ENCODE results near the gene PRICKLE3. TPM values are rescaled to one million over a fixed set of nuclear protein-coding genes. Genes with fewer than 3 reads are reported as not detected.

PRICKLE3 gene
- total RNA-seq, 4 donors from 2014 or later = 18.2 to 32.4 (median 24.4) TPM

DNA sequence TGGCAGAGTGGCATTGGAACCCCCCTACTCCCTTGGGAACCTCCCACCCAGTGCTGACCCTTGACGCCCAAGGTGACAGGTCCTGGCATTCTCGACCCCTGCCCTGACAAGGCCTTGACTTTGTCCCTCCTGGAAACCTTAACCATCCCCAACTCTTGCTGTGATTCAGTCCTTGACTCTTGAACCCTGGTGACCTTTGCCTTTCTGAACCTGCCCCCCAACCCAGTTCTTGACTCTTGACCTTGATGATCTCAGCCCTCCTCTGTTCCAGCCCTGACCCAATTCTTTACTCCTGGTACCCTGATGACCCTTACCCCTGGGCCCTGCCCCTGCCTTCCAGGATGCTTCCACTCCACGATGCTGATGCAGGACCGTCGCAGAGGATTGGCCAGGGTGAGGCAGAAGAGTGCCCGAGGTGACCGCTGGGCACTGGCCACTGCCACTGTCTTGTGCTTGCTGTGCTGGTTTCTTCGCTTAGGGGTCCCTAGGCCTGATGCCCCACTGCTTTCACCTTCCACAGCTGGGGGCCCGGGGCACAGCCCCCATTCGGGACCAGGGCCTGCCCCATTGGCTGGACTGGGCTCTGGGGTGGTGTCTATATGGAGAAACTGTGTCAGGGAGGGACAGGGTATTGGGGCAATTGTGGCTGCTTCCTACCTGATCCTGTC is 45.3 kb upstream of the PRICKLE3 start:
- TF ChIP-seq, protein P1, sequence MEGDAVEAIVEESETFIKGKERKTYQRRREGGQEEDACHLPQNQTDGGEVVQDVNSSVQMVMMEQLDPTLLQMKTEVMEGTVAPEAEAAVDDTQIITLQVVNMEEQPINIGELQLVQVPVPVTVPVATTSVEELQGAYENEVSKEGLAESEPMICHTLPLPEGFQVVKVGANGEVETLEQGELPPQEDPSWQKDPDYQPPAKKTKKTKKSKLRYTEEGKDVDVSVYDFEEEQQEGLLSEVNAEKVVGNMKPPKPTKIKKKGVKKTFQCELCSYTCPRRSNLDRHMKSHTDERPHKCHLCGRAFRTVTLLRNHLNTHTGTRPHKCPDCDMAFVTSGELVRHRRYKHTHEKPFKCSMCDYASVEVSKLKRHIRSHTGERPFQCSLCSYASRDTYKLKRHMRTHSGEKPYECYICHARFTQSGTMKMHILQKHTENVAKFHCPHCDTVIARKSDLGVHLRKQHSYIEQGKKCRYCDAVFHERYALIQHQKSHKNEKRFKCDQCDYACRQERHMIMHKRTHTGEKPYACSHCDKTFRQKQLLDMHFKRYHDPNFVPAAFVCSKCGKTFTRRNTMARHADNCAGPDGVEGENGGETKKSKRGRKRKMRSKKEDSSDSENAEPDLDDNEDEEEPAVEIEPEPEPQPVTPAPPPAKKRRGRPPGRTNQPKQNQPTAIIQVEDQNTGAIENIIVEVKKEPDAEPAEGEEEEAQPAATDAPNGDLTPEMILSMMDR (IDR thresholded peaks at IDR 0.05) = no peak
- TF ChIP-seq EP300 (IDR thresholded peaks at IDR 0.05) (no peak), POLR2A (IDR thresholded peaks at IDR 0.05) (no peak)
- H3K36me3 ChIP-seq = no peaks in the 10 kb centered on the region
- H3K4me3 ChIP-seq = no peak overlapping the region
- H3K27me3 ChIP-seq = peaks cover 0 to 4% of the 10 kb centered on the region in 2 donors
- H3K27ac ChIP-seq = no peak overlapping the region
- peaks cover 0 to 11% (median 2%) of the 10 kb centered on the region in 4 donors for H3K4me1 ChIP-seq
- no peaks in the 10 kb centered on the region for H3K9me3 ChIP-seq
- DNase-seq (ENCODE audit: low spot score in 2 of 2) = no peak
- 85 to 88% methylated on average over 4 to 10 of the region's 10 CpGs for WGBS, 2 donors

DNA sequence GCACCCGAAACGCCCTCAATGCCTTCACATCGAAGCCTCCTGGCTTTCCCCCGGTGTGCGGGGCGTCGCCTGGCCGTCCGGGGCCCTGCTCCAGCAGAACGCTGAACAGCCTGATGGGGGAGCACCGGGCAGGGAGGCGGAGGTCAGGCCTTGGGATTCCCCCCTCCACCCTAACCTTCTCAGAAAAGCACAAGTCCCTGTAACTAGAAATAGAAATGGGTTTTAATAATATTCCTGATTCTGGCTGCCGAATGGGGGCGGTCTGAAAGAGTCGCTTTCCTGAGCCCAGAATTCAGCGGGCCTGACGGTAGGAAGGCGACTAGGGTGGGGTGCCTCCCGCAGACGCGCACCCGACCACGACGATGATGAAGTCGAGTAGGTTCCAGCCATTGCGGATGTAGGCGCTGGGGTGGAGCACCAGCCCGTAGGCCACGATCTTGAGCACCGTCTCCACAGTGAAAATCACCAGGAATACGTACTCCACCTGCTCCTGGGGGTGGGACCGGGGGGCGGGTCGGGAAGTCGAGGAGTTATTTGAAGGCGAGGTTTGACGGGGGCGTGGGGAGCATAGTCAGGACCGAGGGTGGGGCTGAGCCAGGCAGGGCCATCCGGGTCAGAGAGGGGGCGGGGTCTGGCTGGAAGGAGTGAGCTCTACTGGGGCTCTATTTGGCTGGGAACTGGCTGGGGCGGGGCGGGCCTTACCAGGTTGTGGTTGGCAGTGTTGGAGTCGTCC is 44.5 kb upstream of the PRICKLE3 start:
- DNase-seq (ENCODE audit: low spot score in 2 of 2) = peak in 1 of 2 donors; percentile 21
- peak overlapping the region in 3 of 4 donors; percentile 13 to 71 (median 56) for H3K27ac ChIP-seq
- H3K4me3 ChIP-seq = peak overlapping the region in 3 of 4 donors; percentile 20 to 46 (median 40)
- TF ChIP-seq EP300 (IDR thresholded peaks at IDR 0.05) (no peak), POLR2A (IDR thresholded peaks at IDR 0.05) (no peak)
- TF ChIP-seq, protein P1 (IDR thresholded peaks at IDR 0.05) = peak in 1 of 5 experiments; percentile 17
- peaks cover 0 to 8% of the 10 kb centered on the region in 2 donors for H3K27me3 ChIP-seq
- peaks cover 0 to 11% (median 0%) of the 10 kb centered on the region in 4 donors for H3K4me1 ChIP-seq
- WGBS, 2 donors = 2 to 48% methylated on average over 9 to 44 of the region's 44 CpGs
- H3K36me3 ChIP-seq = no peaks in the 10 kb centered on the region
- no peaks in the 10 kb centered on the region for H3K9me3 ChIP-seq

DNA sequence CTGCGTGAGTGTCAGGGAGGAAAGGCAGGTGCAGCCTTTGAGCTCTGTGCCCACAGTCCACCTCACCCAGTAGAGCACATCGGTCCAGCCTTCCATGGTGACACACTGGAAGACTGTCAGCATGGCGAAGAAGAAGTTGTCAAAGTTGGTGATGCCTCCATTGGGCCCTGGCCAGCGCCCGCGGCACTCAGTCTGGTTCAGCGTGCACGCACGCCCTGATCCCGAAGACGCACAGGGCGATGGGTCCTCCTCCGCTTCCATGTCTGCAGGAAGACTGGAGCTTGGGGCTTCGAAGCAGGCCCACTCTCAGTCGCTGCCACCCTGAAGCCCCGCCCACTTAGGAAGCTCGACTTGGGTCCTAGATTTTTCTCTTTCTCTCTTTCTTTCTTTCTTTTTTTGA is 42.0 kb upstream of the PRICKLE3 start:
- Histone ChIP-seq H3K27me3 (peaks cover 0 to 8% of the 10 kb centered on the region in 2 donors), H3K27ac (no peak overlapping the region), H3K9me3 (no peaks in the 10 kb centered on the region), H3K4me1 (peaks cover 0 to 11% (median 0%) of the 10 kb centered on the region in 4 donors), H3K4me3 (no peak overlapping the region), H3K36me3 (no peaks in the 10 kb centered on the region)
- 83 to 89% methylated on average over 13 to 17 of the region's 17 CpGs for WGBS, 2 donors
- DNase-seq (ENCODE audit: low spot score in 2 of 2) = no peak
- TF ChIP-seq POLR2A (IDR thresholded peaks at IDR 0.05) (no peak), EP300 (IDR thresholded peaks at IDR 0.05) (no peak)
- TF ChIP-seq, protein P1 (IDR thresholded peaks at IDR 0.05) = no peak

DNA sequence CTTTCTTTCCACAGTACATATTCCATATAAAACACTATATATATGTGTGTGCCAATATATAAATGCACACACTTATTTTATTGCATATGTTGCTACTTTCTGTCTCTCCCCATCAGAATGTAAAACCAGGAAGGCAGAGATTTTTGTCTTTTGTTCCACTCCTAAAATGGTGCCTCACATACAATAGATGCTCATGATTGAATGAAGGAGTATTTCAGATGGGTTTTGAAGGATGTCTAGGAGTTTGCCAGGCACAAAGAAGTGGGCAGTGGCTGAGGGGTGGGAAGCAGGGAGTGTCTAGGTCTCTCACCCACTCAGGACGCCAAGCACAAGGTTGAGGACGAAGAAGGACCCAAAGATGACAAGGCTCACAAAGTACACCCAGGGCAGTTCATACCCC is 41.6 kb upstream of the PRICKLE3 start:
- H3K4me1 ChIP-seq = peaks cover 0 to 11% (median 0%) of the 10 kb centered on the region in 4 donors
- H3K27ac ChIP-seq = no peak overlapping the region
- H3K36me3 ChIP-seq = no peaks in the 10 kb centered on the region
- TF ChIP-seq POLR2A (IDR thresholded peaks at IDR 0.05) (no peak), EP300 (IDR thresholded peaks at IDR 0.05) (no peak)
- TF ChIP-seq, protein P1 (IDR thresholded peaks at IDR 0.05) = no peak
- H3K4me3 ChIP-seq = no peak overlapping the region
- 83 to 100% methylated on average over 2 of the region's 2 CpGs for WGBS, 2 donors
- DNase-seq (ENCODE audit: low spot score in 2 of 2) = no peak
- H3K9me3 ChIP-seq = no peaks in the 10 kb centered on the region
- peaks cover 0 to 8% of the 10 kb centered on the region in 2 donors for H3K27me3 ChIP-seq

DNA sequence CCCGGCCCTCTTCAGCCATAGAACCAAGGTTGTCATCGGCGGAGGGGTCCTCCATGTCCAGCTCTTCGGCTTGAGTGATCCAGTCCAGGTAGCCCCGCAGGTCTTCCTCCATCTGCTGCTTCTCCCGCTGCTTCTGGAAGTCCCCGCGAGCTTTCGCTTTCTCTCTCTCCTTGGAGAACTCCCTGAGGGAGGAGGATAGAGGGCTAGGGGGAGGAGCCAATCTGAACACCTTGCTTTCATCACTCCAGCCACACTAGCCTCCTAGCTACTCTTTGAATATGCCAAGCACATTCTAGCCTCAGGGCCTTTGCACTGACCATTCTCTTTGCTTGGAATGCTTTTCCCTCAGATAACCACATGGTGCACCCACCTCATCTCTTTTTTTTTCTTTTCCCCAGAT is 40.8 kb upstream of the PRICKLE3 start:
- H3K27ac ChIP-seq = no peak overlapping the region
- WGBS, 2 donors = 92 to 99% methylated on average over 9 of the region's 9 CpGs
- H3K27me3 ChIP-seq = peaks cover 0 to 8% of the 10 kb centered on the region in 2 donors
- H3K36me3 ChIP-seq = no peaks in the 10 kb centered on the region
- no peak overlapping the region for H3K4me3 ChIP-seq
- no peak for DNase-seq (ENCODE audit: low spot score in 2 of 2)
- peaks cover 0 to 11% (median 0%) of the 10 kb centered on the region in 4 donors for H3K4me1 ChIP-seq
- no peak for TF ChIP-seq POLR2A (IDR thresholded peaks at IDR 0.05)
- TF ChIP-seq, protein P1 (IDR thresholded peaks at IDR 0.05) = no peak
- no peak for TF ChIP-seq EP300 (IDR thresholded peaks at IDR 0.05)
- no peaks in the 10 kb centered on the region for H3K9me3 ChIP-seq
